Pancreas (tissue), 10 donors: ENCODE data around the gene CFAP100. TPM values are rescaled to one million over a fixed set of nuclear protein-coding genes. Genes with fewer than 3 reads are reported as not detected.

Experiments
- ATAC-seq, 4 donors: fragments of 200-7000 bp; cut with Tn5 transposase; one replicate each; pipeline versions ENCODE4 v1.8.0 to v1.9.1; 2020; ENCODE audit warnings: mild to moderate bottlenecking in 4 of 4, moderate library complexity in 4 of 4
- DNase-seq, 6 donors: peaks; one replicate each; pipeline ENCODE4 v3.0.0-alpha.2; 2020
- FAIRE-seq: peaks from 2 replicates; lab custom pipeline; 2012; peaks lifted over from hg19 to GRCh38; lab: Jason Lieb, UNC
- H3K27ac ChIP-seq, 4 donors: fragments of 200-600 bp; sonication (generic); 1 replicate in 3 of 4; 2 replicates in 1 of 4; pipeline versions ENCODE4 v1.5.0 to v1.8.0; 2020
- H3K27me3 ChIP-seq, 4 donors: fragments of 200-600 bp; one replicate each; pipeline ENCODE4 v1.8.0; 2021
- H3K36me3 ChIP-seq, 3 donors: fragments of 200-600 bp; sonication (generic) in 1 of 3; one replicate each; pipeline versions ENCODE4 v1.5.0 to v1.8.0; 2020 to 2021
- H3K4me1 ChIP-seq, 3 donors: fragments of 200-600 bp; one replicate each; pipeline ENCODE4 v1.8.0; 2021
- H3K4me3 ChIP-seq, 4 donors: fragments of 200-600 bp; sonication (generic) in 2 of 4; one replicate each; pipeline versions ENCODE4 v1.5.0 to v1.8.0; 2020 to 2021
- H3K9me3 ChIP-seq, 4 donors: fragments of 200-600 bp; one replicate each; pipeline ENCODE4 v1.8.0; 2021
- WGBS, 2 donors: extraction: QIAGEN DNeasy Blood & Tissue Kit; methylation state at CpG; one replicate each; pipeline ENCODE4 v1.1.7; 2013; 5-methylcytosine and 5-hydroxymethylcytosine counted together
- intact Hi-C, 3 donors: fragments of 100-400 bp; cut with DNase I; formaldehyde crosslinking; loops; one replicate each; pipeline versions ENCODE4 v1.11.1 to v1.14.2; 2022
- polyA plus RNA-seq, 2 donors: library from polyadenylated mRNA; stranded (reverse); fragments of 200-250 nt; gene quantifications; one replicate each; pipeline ENCODE4 v1.2.3, GENCODE V29; 2013
- total RNA-seq, 6 donors: library from RNA; stranded (reverse); fragmentation: NEBNext Ultra II Directional in 4 of 6; extraction: Animal tissue kit (Norgen Biotek cat#: 25700) in 4 of 6; gene quantifications; one replicate each; pipeline versions ENCODE4 v1.2.1 to v1.2.4, GENCODE V29; 2021 to 2023
- TF ChIP-seq, protein P1 (sequence below), 4 donors: fragments of 200-600 bp; sonication (generic) in 3 of 4; IDR thresholded peaks; one replicate each; pipeline versions ENCODE4 v1.5.0 to v1.8.0; 2021; ENCODE audit warnings: antibody characterized with exemption in 4 of 4
- donor health status: healthy with polysubstance abuse.
- donor health status: DM: no; HTN: no; CAD: no; lungs with moderate emphysema.
- donor health status: DM: no; HTN: no; CAD: no.
- donor health status: control.
- donor health status: control.
- donor health status: Bipolar disorder and iron deficiency.
- donor health status: DM: yes; HTN: yes; CAD: no.
- donor health status: DM: no; HTN: no; CAD: no.
- donor health status: DM: no; HTN: no; CAD: no.
- donor health status: DM: yes; HTN: yes; CAD: no.

The CFAP100 gene
- total and polyA plus RNA-seq, 8 donors = not detected

DNA sequence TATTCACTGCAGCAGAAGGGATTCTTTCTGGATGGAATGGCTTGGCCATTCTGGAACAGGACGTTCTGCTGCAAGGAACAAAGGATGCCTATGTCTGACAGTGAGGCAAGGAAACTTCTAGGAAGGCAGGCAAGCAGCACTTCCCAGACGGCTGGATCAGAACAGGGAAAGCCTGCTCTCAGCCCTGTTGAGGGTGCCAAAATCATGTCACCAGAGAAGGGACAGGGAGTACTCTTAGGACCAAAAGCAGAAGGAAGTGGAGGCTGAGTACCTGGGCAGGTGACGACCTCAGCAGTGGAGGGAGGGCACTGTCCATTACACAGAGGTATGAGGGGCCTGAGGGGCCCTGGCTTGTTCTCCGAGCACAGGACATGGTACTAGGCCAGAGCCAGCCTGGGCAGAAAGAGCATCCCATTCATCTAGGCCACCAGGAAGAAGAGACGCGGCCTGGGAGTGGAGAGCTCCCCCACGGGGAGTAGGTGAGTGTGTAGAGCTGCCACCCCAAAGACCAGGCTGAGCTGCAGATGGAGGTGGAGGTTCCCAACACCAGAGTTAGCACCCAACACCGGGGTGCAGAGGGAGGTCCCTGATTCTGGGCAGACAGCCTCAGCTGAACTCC lies 47.1 kb upstream of the CFAP100 start:
- Histone ChIP-seq H3K27me3 (no peaks in the 10 kb centered on the region), H3K4me1 (peaks cover 0 to 13% (median 3%) of the 10 kb centered on the region in 3 donors), H3K36me3 (peaks cover 0 to 52% (median 16%) of the 10 kb centered on the region in 3 donors), H3K27ac (no peak overlapping the region), H3K4me3 (no peak overlapping the region), H3K9me3 (no peaks in the 10 kb centered on the region)
- DNase-seq = peak in 4 of 6 donors; percentile 10 to 43 (median 26)
- intact Hi-C loops = no loop called here
- 66 to 80% methylated on average over 8 of the region's 8 CpGs for WGBS, 2 donors
- TF ChIP-seq, protein P1, sequence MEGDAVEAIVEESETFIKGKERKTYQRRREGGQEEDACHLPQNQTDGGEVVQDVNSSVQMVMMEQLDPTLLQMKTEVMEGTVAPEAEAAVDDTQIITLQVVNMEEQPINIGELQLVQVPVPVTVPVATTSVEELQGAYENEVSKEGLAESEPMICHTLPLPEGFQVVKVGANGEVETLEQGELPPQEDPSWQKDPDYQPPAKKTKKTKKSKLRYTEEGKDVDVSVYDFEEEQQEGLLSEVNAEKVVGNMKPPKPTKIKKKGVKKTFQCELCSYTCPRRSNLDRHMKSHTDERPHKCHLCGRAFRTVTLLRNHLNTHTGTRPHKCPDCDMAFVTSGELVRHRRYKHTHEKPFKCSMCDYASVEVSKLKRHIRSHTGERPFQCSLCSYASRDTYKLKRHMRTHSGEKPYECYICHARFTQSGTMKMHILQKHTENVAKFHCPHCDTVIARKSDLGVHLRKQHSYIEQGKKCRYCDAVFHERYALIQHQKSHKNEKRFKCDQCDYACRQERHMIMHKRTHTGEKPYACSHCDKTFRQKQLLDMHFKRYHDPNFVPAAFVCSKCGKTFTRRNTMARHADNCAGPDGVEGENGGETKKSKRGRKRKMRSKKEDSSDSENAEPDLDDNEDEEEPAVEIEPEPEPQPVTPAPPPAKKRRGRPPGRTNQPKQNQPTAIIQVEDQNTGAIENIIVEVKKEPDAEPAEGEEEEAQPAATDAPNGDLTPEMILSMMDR (IDR thresholded peaks at IDR 0.05) = no peak
- ATAC-seq = no peak
- FAIRE-seq = no peak

DNA sequence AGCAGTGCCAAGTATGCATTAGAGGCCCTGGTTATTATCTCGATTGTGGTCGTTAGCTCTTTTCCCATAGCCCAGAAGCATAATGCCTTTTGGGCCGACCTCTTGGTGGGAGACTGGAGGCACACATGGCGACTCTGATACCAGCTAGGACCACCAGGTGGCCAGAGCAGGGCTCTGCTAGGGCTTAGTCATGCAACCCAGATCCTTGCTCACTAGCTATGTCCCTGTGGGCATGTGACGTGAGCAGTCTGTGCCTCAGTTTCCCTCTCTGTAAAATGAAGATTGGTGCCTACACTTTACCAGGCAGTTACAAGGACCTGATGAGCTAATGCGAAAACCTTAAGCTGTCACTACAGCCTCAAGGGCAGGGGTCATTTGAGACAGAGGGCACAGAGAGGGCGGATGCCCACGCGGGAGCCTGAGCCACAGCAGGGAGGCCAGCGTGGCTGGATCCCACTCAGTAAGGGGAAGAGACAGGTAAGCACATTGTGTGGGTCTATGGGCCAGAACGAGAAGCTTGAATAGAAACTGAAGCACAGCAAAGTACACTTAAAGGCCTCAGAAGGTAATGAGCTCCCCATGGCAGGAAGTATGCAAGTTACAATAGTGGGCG lies 46.3 kb upstream of the CFAP100 start:
- no peak for ATAC-seq
- intact Hi-C loops = no loop called here
- DNase-seq = peak in 2 of 6 donors; percentile 15 to 21
- FAIRE-seq = no peak
- Histone ChIP-seq H3K27ac (no peak overlapping the region), H3K4me1 (peaks cover 3 to 13% (median 3%) of the 10 kb centered on the region in 3 donors), H3K27me3 (no peaks in the 10 kb centered on the region), H3K9me3 (no peaks in the 10 kb centered on the region), H3K36me3 (peaks cover 0 to 52% (median 16%) of the 10 kb centered on the region in 3 donors), H3K4me3 (no peak overlapping the region)
- TF ChIP-seq, protein P1 (IDR thresholded peaks at IDR 0.05) = no peak
- WGBS, 2 donors = 83 to 87% methylated on average over 12 of the region's 12 CpGs

DNA sequence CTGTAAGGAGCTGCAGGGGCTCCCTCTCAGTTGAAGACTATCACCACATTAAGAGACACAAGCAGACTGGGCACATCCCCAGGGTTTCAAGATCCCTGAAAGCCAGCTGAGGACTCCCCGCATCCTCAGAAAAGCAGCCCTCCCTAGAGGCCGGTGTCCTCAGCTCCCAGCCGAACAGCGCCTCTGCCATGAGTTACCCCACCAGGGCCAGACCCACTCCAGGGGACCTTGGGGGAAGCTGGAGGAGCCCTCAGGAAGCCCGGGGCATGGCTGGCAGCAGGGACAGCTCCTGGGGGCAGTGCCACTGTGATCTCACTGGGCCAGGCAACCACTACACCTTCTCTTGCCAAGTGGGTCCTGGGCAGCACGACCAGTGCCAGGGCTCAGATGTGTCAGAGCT lies 45.6 kb upstream of the CFAP100 start:
- DNase-seq = peak in 4 of 6 donors; percentile 9 to 60 (median 29)
- Histone ChIP-seq H3K27me3 (no peaks in the 10 kb centered on the region), H3K27ac (no peak overlapping the region), H3K4me3 (no peak overlapping the region), H3K4me1 (peaks cover 3 to 13% (median 4%) of the 10 kb centered on the region in 3 donors), H3K9me3 (no peaks in the 10 kb centered on the region), H3K36me3 (peaks cover 0 to 52% (median 16%) of the 10 kb centered on the region in 3 donors)
- WGBS, 2 donors = 84 to 89% methylated on average over 6 of the region's 6 CpGs
- no peak for ATAC-seq
- no peak for FAIRE-seq
- TF ChIP-seq, protein P1 (IDR thresholded peaks at IDR 0.05) = no peak
- intact Hi-C loops = no loop called here

DNA sequence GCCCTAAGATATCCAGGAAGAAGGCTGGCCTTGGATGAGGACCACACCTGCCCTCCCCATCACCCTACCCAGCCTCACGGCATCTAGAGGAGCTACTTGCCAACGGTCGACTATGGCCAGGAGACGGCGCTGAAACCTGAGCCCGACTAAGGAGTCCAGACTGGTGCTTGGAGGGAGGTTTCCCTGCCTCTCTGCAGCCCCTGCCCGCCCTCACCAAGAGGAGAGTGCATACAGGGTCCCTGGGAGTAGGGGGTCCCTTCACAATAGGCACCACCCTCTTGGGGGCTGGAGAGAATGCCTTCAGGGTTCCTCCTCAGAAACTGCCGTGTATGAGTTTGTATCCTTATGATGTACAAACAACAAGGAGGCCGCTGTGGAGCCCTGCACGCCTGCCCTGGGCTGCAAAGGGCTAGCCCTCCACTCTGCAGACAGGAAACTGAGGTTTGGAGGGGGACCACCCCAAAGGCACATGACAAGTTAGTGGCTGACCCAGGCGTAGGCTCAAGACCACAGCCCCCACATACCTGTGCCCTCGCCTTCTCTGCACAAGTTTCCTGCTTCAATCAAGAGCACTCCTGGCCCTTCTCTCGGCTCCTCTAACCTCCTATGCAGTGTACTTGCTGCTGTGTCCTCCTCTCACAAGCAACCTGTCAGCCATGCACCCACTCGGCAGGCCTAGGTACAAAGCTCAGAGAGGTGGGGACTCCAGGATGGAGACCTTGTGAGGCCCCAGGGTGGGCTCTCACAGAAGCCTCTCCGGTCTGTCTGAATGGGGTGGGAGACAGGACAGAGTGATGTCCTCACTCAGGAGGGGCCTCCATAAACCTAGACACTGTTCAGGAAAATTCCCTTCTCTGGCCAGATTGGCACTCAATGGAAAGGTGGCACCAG lies 44.9 kb upstream of the CFAP100 start:
- peaks cover 0 to 52% (median 16%) of the 10 kb centered on the region in 3 donors for H3K36me3 ChIP-seq
- no peak for FAIRE-seq
- no peak overlapping the region for H3K4me3 ChIP-seq
- no peak for ATAC-seq
- intact Hi-C loops = loop anchor here in 1 of 3 donors (5.0 kb wide), 1 partner anchor 83 kb away; no protein-coding TSS in a partner anchor
- peaks cover 10 to 13% (median 12%) of the 10 kb centered on the region in 3 donors for H3K4me1 ChIP-seq
- no peaks in the 10 kb centered on the region for H3K27me3 ChIP-seq
- no peak overlapping the region for H3K27ac ChIP-seq
- WGBS, 2 donors = 64 to 67% methylated on average over 15 of the region's 15 CpGs
- peak in 5 of 6 donors; percentile 1 to 69 (median 12) for DNase-seq
- TF ChIP-seq, protein P1 (IDR thresholded peaks at IDR 0.05) = no peak
- H3K9me3 ChIP-seq = no peaks in the 10 kb centered on the region
